HEK293 (cell line): ENCODE measurements around the gene B9D1.

Experiments used
- CTCF ChIA-PET: fragments of 350-600 bp; formaldehyde crosslinking; extraction: SDS; loops from one replicate; lab custom pipeline; 2021; ENCODE audit warnings: antibody characterized with exemption; lab: Yijun Ruan, JAX
- POLR2A ChIA-PET: fragments of 300-600 bp; formaldehyde crosslinking; extraction: SDS; loops from one replicate; lab custom pipeline; 2020; ENCODE audit warnings: antibody characterized with exemption, inconsistent platforms; lab: Yijun Ruan, JAX
- H3K27ac ChIP-seq: fragments of 200-500 bp; sonication (Bioruptor generic); 2 replicates; pipeline ENCODE4 v1.5.1; 2014; ENCODE audit warnings: low read depth, low read length, control low read depth, inconsistent platforms; ENCODE audit errors: extremely low read depth
- H3K36me3 ChIP-seq, 2 experiments: fragments of 200-500 bp in 1 of 2; sonication (Bioruptor generic) in 1 of 2; 1 replicate in 1 of 2; 2 replicates in 1 of 2; pipeline ENCODE4 v1.5.1; 2014 to 2017; ENCODE audit warnings: inconsistent platforms in 2 of 2, low read length in 2 of 2; ENCODE audit not compliant: control insufficient read depth in 2 of 2, insufficient read depth in 1 of 2
- H3K4me1 ChIP-seq: fragments of 200-500 bp; sonication (Bioruptor generic); 2 replicates; pipeline ENCODE4 v1.5.1; 2014; ENCODE audit warnings: mild to moderate bottlenecking, low read length, inconsistent platforms; ENCODE audit not compliant: control insufficient read depth, insufficient read depth
- H3K4me3 ChIP-seq: 2 replicates; pipeline ENCODE4 v1.5.1; 2011; ENCODE audit warnings: low read depth, mild to moderate bottlenecking, control low read depth, low read length, moderate library complexity
- H3K9me3 ChIP-seq: fragments of 200-500 bp; sonication (Bioruptor generic); 2 replicates; pipeline ENCODE4 v1.5.1; 2014; ENCODE audit warnings: low read depth, low read length, inconsistent platforms; ENCODE audit not compliant: control insufficient read depth, insufficient read depth
- EGR2 ChIP-seq: fragments of 450-650 bp; formaldehyde crosslinking; IDR thresholded peaks from 2 replicates; pipeline ENCODE4 v1.5.1; 2016; ENCODE audit warnings: low read depth, missing biosample characterization, missing genetic modification characterization
- GLIS2 ChIP-seq: fragments of 450-650 bp; formaldehyde crosslinking; IDR thresholded peaks from 2 replicates; pipeline ENCODE4 v1.5.1; 2016; ENCODE audit warnings: missing biosample characterization, missing genetic modification characterization
- YY1 ChIP-seq: fragments of 450-650 bp; formaldehyde crosslinking; IDR thresholded peaks from 2 replicates; pipeline ENCODE4 v1.5.1; 2018; ENCODE audit warnings: missing biosample characterization, missing genetic modification characterization
- ZBTB1 ChIP-seq: fragments of 450-650 bp; formaldehyde crosslinking; IDR thresholded peaks from 2 replicates; pipeline ENCODE4 v1.5.1; 2016; ENCODE audit warnings: missing biosample characterization, missing genetic modification characterization
- ZBTB20 ChIP-seq: fragments of 450-650 bp; formaldehyde crosslinking; IDR thresholded peaks from 2 replicates; pipeline ENCODE4 v1.5.1; 2016; ENCODE audit warnings: missing biosample characterization, missing genetic modification characterization
- ZBTB48 ChIP-seq: fragments of 450-650 bp; formaldehyde crosslinking; IDR thresholded peaks from 2 replicates; pipeline ENCODE4 v1.5.1; 2016; ENCODE audit warnings: missing biosample characterization, missing genetic modification characterization
- ZNF473 ChIP-seq: fragments of 450-650 bp; formaldehyde crosslinking; IDR thresholded peaks from 2 replicates; pipeline ENCODE4 v1.5.1; 2017; ENCODE audit warnings: missing biosample characterization, missing genetic modification characterization
- ZNF501 ChIP-seq: fragments of 450-650 bp; formaldehyde crosslinking; IDR thresholded peaks from 2 replicates; pipeline ENCODE4 v1.5.1; 2016; ENCODE audit warnings: missing biosample characterization, missing genetic modification characterization
- ZNF544 ChIP-seq: fragments of 450-650 bp; formaldehyde crosslinking; IDR thresholded peaks from 2 replicates; pipeline ENCODE4 v1.5.0; 2017; ENCODE audit warnings: missing biosample characterization, missing genetic modification characterization
- ZNF843 ChIP-seq: fragments of 450-650 bp; formaldehyde crosslinking; IDR thresholded peaks from 2 replicates; pipeline ENCODE4 v1.5.1; 2016; ENCODE audit warnings: missing biosample characterization, missing genetic modification characterization
- TF ChIP-seq, protein P1 (sequence below): IDR thresholded peaks from 2 replicates; pipeline ENCODE4 v1.6.1; 2011; ENCODE audit warnings: mild to moderate bottlenecking, low read depth, low read length, borderline replicate concordance
- TF ChIP-seq, protein P2 (sequence below): fragments of 450-650 bp; formaldehyde crosslinking; IDR thresholded peaks from 2 replicates; pipeline ENCODE4 v1.5.1; 2017; ENCODE audit warnings: missing biosample characterization, mild to moderate bottlenecking, missing genetic modification characterization, moderate library complexity
- TF ChIP-seq, protein P3 (sequence below): fragments of 450-650 bp; formaldehyde crosslinking; IDR thresholded peaks from 2 replicates; pipeline ENCODE4 v1.5.1; 2016; ENCODE audit warnings: missing biosample characterization, missing genetic modification characterization
- TF ChIP-seq, protein P4 (sequence below): fragments of 450-650 bp; formaldehyde crosslinking; IDR thresholded peaks from 2 replicates; pipeline ENCODE4 v1.5.1; 2016; ENCODE audit warnings: missing biosample characterization, missing genetic modification characterization, borderline replicate concordance
- TF ChIP-seq, protein P5 (sequence below): fragments of 450-650 bp; formaldehyde crosslinking; IDR thresholded peaks from 2 replicates; pipeline ENCODE4 v1.5.1; 2016; ENCODE audit warnings: missing biosample characterization, missing genetic modification characterization
- TF ChIP-seq, protein P6 (sequence below): fragments of 450-650 bp; formaldehyde crosslinking; IDR thresholded peaks from 2 replicates; pipeline ENCODE4 v1.5.1; 2016; ENCODE audit warnings: missing biosample characterization, missing genetic modification characterization
- TF ChIP-seq, protein P7 (sequence below): fragments of 450-650 bp; formaldehyde crosslinking; IDR thresholded peaks from 2 replicates; pipeline ENCODE4 v1.5.1; 2016; ENCODE audit warnings: missing biosample characterization, missing genetic modification characterization
- TF ChIP-seq, protein P8 (sequence below): fragments of 450-650 bp; formaldehyde crosslinking; IDR thresholded peaks from 2 replicates; pipeline ENCODE4 v1.5.1; 2017; ENCODE audit warnings: missing biosample characterization, missing genetic modification characterization

B9D1 gene

DNA sequence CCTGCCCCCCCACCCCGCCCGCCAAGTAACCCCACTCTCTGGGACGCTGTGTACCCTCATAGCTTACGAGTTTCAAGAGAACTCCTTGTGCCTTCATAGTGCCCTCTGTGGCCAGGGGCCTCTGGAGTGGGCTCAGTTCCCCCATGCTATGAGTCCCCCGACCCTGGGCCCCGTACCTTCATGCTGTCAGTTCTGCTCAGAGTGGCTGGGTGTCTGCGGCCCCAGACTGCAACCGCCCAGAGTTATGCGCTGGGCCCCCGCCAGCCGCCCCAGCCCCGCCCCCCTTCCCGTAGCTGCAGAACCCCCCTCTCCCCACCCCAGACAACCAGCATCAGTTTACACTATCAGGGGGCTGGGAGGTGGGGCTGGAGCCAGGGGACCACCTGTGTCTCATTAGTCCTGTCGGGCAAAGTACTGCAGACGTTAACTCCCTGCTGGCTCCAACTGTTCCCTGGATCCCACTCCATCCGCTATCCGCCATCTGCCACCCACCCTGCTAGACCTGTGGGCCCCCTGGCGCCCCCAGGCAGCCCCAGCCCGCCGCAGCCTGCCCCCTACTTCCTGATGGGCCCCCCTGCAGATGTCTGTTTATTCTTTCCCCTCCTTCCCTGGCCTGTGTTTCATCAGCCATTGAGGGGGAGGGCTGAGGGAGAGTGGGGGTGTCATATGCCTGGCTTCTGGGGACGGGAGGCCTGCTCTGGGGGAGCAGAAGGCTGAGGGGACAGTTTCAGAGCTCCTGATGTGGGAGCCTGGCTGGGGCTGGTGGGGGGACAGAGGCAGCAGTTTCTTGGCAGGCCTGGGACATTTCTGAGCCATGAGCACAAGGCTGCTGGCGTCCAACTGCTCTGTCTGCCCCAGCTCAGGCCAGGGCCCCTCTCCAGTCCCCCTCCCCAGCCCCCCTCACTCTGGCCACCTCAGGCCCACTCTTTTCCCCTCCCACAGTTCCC lies 24.7 kb upstream of the B9D1 start, which contains the start of gene MFAP4:
MFAP4 (minus strand) TSS at position 217 of the 947 bp plus-strand sequence; CDS start at position 182, 35 bp downstream.
- Histone ChIP-seq H3K36me3 (peaks cover 7 to 32% of the 10 kb centered on the region in 2 experiments), H3K4me3 (no peak within 1 kb of the TSS), H3K4me1 (peaks cover 17% of the 10 kb centered on the region), H3K27ac (peak within 1 kb of the TSS; percentile 53; the same call in 1 of the 2 replicates), H3K9me3 (no peaks in the 10 kb centered on the region)
- CTCF ChIA-PET: interaction anchor here (2.0 kb wide), 1 partner anchor 24 kb away, joined by 11 read pairs; the partner anchor contains the start of gene B9D1
- POLR2A ChIA-PET: interaction anchor here (0.6 to 5.6 kb wide), 3 partner anchors 9 to 34 kb away, joined by 3 to 57 read pairs (median 3); partner anchors contain the start of genes B9D1 and MAPK7
- TF ChIP-seq ZNF501 (tag by site-specific recombination) (no peak), ZNF843 (no peak), ZBTB1 (tag by site-specific recombination) (no peak), ZBTB20 (tag by site-specific recombination) (peak; percentile 62; the same call in 1 of the 2 replicates), EGR2 (peak; percentile 58; the same call in 1 of the 2 replicates), ZNF473 (tag by site-specific recombination) (0 out of 2 replicates have a peak, but pooled peaks have one; percentile 18), ZNF544 (tag by site-specific recombination) (no peak), GLIS2 (tag by site-specific recombination) (peak; percentile 93), YY1 (no peak), ZBTB48 (peak; percentile 55)
- TF ChIP-seq, protein P1, sequence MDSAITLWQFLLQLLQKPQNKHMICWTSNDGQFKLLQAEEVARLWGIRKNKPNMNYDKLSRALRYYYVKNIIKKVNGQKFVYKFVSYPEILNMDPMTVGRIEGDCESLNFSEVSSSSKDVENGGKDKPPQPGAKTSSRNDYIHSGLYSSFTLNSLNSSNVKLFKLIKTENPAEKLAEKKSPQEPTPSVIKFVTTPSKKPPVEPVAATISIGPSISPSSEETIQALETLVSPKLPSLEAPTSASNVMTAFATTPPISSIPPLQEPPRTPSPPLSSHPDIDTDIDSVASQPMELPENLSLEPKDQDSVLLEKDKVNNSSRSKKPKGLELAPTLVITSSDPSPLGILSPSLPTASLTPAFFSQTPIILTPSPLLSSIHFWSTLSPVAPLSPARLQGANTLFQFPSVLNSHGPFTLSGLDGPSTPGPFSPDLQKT: no peak
- TF ChIP-seq, protein P2, sequence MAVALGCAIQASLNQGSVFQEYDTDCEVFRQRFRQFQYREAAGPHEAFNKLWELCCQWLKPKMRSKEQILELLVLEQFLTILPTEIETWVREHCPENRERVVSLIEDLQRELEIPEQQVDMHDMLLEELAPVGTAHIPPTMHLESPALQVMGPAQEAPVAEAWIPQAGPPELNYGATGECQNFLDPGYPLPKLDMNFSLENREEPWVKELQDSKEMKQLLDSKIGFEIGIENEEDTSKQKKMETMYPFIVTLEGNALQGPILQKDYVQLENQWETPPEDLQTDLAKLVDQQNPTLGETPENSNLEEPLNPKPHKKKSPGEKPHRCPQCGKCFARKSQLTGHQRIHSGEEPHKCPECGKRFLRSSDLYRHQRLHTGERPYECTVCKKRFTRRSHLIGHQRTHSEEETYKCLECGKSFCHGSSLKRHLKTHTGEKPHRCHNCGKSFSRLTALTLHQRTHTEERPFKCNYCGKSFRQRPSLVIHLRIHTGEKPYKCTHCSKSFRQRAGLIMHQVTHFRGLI: no peak
- TF ChIP-seq, protein P3, sequence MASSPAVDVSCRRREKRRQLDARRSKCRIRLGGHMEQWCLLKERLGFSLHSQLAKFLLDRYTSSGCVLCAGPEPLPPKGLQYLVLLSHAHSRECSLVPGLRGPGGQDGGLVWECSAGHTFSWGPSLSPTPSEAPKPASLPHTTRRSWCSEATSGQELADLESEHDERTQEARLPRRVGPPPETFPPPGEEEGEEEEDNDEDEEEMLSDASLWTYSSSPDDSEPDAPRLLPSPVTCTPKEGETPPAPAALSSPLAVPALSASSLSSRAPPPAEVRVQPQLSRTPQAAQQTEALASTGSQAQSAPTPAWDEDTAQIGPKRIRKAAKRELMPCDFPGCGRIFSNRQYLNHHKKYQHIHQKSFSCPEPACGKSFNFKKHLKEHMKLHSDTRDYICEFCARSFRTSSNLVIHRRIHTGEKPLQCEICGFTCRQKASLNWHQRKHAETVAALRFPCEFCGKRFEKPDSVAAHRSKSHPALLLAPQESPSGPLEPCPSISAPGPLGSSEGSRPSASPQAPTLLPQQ (tag by site-specific recombination): peak; percentile 95
- TF ChIP-seq, protein P4, sequence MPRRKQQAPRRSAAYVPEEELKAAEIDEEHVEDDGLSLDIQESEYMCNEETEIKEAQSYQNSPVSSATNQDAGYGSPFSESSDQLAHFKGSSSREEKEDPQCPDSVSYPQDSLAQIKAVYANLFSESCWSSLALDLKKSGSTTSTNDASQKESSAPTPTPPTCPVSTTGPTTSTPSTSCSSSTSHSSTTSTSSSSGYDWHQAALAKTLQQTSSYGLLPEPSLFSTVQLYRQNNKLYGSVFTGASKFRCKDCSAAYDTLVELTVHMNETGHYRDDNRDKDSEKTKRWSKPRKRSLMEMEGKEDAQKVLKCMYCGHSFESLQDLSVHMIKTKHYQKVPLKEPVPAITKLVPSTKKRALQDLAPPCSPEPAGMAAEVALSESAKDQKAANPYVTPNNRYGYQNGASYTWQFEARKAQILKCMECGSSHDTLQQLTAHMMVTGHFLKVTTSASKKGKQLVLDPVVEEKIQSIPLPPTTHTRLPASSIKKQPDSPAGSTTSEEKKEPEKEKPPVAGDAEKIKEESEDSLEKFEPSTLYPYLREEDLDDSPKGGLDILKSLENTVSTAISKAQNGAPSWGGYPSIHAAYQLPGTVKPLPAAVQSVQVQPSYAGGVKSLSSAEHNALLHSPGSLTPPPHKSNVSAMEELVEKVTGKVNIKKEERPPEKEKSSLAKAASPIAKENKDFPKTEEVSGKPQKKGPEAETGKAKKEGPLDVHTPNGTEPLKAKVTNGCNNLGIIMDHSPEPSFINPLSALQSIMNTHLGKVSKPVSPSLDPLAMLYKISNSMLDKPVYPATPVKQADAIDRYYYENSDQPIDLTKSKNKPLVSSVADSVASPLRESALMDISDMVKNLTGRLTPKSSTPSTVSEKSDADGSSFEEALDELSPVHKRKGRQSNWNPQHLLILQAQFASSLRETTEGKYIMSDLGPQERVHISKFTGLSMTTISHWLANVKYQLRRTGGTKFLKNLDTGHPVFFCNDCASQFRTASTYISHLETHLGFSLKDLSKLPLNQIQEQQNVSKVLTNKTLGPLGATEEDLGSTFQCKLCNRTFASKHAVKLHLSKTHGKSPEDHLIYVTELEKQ: no peak
- TF ChIP-seq, protein P5, sequence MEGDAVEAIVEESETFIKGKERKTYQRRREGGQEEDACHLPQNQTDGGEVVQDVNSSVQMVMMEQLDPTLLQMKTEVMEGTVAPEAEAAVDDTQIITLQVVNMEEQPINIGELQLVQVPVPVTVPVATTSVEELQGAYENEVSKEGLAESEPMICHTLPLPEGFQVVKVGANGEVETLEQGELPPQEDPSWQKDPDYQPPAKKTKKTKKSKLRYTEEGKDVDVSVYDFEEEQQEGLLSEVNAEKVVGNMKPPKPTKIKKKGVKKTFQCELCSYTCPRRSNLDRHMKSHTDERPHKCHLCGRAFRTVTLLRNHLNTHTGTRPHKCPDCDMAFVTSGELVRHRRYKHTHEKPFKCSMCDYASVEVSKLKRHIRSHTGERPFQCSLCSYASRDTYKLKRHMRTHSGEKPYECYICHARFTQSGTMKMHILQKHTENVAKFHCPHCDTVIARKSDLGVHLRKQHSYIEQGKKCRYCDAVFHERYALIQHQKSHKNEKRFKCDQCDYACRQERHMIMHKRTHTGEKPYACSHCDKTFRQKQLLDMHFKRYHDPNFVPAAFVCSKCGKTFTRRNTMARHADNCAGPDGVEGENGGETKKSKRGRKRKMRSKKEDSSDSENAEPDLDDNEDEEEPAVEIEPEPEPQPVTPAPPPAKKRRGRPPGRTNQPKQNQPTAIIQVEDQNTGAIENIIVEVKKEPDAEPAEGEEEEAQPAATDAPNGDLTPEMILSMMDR (tag by site-specific recombination): no peak
- TF ChIP-seq, protein P6, sequence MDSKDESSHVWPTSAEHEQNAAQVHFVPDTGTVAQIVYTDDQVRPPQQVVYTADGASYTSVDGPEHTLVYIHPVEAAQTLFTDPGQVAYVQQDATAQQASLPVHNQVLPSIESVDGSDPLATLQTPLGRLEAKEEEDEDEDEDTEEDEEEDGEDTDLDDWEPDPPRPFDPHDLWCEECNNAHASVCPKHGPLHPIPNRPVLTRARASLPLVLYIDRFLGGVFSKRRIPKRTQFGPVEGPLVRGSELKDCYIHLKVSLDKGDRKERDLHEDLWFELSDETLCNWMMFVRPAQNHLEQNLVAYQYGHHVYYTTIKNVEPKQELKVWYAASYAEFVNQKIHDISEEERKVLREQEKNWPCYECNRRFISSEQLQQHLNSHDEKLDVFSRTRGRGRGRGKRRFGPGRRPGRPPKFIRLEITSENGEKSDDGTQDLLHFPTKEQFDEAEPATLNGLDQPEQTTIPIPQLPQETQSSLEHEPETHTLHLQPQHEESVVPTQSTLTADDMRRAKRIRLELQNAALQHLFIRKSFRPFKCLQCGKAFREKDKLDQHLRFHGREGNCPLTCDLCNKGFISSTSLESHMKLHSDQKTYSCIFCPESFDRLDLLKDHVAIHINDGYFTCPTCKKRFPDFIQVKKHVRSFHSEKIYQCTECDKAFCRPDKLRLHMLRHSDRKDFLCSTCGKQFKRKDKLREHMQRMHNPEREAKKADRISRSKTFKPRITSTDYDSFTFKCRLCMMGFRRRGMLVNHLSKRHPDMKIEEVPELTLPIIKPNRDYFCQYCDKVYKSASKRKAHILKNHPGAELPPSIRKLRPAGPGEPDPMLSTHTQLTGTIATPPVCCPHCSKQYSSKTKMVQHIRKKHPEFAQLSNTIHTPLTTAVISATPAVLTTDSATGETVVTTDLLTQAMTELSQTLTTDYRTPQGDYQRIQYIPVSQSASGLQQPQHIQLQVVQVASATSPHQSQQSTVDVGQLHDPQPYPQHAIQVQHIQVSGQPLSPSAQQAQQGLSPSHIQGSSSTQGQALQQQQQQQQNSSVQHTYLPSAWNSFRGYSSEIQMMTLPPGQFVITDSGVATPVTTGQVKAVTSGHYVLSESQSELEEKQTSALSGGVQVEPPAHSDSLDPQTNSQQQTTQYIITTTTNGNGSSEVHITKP: peak; percentile 55
- TF ChIP-seq, protein P7, sequence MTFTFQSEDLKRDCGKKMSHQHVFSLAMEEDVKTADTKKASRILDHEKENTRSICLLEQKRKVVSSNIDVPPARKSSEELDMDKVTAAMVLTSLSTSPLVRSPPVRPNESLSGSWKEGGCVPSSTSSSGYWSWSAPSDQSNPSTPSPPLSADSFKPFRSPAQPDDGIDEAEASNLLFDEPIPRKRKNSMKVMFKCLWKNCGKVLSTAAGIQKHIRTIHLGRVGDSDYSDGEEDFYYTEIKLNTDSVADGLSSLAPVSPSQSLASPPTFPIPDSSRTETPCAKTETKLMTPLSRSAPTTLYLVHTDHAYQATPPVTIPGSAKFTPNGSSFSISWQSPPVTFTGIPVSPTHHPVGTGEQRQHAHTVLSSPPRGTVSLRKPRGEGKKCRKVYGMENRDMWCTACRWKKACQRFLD (tag by site-specific recombination): no peak
- TF ChIP-seq, protein P8, sequence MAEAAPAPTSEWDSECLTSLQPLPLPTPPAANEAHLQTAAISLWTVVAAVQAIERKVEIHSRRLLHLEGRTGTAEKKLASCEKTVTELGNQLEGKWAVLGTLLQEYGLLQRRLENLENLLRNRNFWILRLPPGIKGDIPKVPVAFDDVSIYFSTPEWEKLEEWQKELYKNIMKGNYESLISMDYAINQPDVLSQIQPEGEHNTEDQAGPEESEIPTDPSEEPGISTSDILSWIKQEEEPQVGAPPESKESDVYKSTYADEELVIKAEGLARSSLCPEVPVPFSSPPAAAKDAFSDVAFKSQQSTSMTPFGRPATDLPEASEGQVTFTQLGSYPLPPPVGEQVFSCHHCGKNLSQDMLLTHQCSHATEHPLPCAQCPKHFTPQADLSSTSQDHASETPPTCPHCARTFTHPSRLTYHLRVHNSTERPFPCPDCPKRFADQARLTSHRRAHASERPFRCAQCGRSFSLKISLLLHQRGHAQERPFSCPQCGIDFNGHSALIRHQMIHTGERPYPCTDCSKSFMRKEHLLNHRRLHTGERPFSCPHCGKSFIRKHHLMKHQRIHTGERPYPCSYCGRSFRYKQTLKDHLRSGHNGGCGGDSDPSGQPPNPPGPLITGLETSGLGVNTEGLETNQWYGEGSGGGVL (tag by site-specific recombination): peak; percentile 99
